Heart left ventricle (tissue), 13 donors: ENCODE data around the gene SERPINB6.

Source experiments
- POLR2A ChIP-seq, 2 donors: fragments of 450-650 bp; IDR thresholded peaks; one replicate each; pipeline ENCODE4 v1.6.1; 2017; ENCODE audit warnings: antibody characterized with exemption in 2 of 2, mild to moderate bottlenecking in 2 of 2, moderate library complexity in 2 of 2
- TF ChIP-seq, protein P1 (sequence below), 12 donors: fragments of 200-600 bp; sonication (generic) in 4 of 12; IDR thresholded peaks; one replicate each; pipeline versions ENCODE4 v1.5.0 to v1.8.0; 2018 to 2022; ENCODE audit warnings: antibody characterized with exemption in 12 of 12, mild to moderate bottlenecking in 5 of 12
- donor health status: ischemic (EF 13 %, LVEDD 7.1; RV severe dilation, severe dysfunction).
- donor health status: DM: no; HTN: yes; CAD: no.
- donor health status: DM: no; HTN: no; CAD: no.
- donor health status: ischemic (EF 25% LVEDD 6.9; RV normal size, moderate dysfunction).
- donor health status: ischemic (EF 25% LVEDD 5.7; RV mildly dilated, moderate dysfunction).
- donor health status: ischemic (EF 35%, LVEDD 5.7; RV mildly dilated, moderate dysfunction).
- donor health status: nonischemic (EF 11% LVEDD 7.7; RV severe dilation, severe dysfunction).
- donor health status: DM: yes; HTN: yes; CAD: no.
- donor health status: PGD.
- donor health status: ischemic (EF 29% LVEDD 5.4; RV normal size, mild dysfunction).
- donor health status: nonischemic (EF 23%, LVEDD 6.1; RV moderate dilation, normal function).

- TF ChIP-seq, protein P1, sequence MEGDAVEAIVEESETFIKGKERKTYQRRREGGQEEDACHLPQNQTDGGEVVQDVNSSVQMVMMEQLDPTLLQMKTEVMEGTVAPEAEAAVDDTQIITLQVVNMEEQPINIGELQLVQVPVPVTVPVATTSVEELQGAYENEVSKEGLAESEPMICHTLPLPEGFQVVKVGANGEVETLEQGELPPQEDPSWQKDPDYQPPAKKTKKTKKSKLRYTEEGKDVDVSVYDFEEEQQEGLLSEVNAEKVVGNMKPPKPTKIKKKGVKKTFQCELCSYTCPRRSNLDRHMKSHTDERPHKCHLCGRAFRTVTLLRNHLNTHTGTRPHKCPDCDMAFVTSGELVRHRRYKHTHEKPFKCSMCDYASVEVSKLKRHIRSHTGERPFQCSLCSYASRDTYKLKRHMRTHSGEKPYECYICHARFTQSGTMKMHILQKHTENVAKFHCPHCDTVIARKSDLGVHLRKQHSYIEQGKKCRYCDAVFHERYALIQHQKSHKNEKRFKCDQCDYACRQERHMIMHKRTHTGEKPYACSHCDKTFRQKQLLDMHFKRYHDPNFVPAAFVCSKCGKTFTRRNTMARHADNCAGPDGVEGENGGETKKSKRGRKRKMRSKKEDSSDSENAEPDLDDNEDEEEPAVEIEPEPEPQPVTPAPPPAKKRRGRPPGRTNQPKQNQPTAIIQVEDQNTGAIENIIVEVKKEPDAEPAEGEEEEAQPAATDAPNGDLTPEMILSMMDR (IDR thresholded peaks at IDR 0.05), result no peak
- TF ChIP-seq POLR2A (IDR thresholded peaks at IDR 0.05), result no peak
These were observed 50.7 kb downstream of the SERPINB6 start for GRCh38 chr6:2920671-2921112.
